ENCODE measurements around the gene ASB6.
"Not testable (repeated sequence)": the region's sequence is repeated elsewhere in the genome, so short reads cannot be mapped to it uniquely, and the experiment has no call there.

ASB6 gene

DNA sequence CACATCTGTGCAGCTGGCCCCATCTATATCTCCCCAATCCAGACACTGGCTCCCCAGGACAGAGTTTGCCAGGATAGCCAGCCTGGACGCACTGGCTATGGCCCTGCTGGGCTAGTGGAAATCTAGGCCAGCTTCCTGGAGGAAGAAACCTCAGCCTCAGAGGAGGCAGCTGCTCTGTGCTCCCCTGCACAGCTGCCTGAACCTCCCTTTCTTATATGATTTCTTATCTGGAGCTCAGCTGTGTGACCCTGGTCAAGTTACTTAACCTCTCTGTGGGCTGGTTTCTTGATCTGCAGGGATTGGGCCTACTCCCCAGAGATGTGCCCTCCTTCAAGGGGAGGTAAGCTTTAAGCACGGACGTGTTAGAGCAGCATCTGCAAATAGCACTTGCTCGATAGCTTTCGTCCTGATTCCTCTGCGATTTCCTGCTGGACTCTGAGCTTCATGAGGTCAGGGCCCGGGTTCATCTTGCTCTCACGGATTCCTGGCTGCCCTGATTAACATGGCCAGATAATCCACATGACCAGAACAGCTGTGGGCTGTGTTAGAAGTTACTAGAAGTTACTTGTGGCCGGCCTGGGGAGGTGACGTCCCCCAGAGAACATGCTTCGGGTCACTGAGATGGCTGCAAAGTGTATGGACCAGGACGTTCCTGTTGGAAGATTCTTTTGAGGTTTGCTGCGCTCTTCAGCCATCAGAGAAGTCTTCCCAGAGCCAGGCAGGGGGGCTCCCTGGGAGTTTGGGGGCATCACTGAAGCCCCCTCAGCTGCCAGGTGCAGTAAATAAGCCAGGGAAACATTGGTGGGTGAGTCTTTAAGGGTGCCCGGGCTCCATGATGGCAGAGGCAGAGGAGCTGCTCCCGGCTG is 35.6 kb downstream of the ASB6 start:
- DNase-seq (ENCODE audit: low read depth), result no peak

DNA sequence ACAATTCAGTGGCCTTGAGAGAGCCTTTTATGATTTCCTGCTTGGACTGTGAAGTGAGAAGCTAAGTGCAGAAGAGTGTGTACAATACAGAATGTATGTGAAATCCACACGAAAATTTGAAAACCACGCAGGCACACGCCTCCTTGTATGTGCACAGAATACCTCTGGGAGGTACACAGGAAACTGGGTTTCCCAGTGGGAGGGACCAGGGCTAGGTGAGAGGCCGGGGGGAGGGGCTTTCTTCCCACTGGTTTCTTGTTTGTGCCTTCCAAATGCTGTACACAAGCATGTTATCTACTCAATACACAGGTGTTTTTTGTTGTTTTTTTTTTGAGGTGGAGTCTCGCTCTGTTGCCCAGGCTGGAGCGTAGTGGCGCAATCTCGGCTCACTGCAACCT is 37.2 kb downstream of the ASB6 start:
- DNase-seq (ENCODE audit: low read depth), result no peak

DNA sequence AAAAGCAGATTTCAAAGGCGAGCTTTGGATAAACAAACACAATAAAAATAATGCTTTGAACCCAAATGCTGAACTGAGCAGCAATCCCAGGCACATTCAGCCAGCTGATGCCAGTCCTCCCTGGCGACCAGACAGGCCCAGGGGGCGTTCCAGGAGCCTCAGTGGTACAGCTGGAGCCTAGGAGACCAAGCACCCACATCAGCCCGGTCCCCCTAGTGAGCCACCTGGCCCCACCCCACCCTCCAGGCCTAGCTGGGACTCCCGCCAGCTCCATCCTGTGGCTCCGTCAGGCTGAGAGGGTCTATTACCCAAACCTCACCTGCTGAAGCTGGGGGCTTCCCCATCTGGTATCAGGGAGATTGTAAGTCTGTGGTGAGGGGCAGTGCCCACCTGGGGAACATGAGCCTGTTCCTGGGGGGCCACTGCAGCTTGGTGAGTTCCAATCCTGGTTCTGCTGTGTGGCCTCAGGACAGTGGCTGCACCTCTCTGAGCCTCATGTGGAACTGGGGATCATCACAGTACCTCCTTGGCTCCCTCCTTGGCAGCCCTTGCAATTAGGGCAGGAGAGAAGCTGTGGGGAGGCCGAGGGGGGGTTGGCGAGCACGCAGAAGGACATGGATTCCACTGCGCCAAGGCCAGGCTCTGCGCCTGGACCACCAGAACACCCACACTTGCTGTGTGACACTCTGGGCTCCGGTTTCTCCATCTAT is 37.7 kb downstream of the ASB6 start:
- no peak for DNase-seq (ENCODE audit: low read depth)

DNA sequence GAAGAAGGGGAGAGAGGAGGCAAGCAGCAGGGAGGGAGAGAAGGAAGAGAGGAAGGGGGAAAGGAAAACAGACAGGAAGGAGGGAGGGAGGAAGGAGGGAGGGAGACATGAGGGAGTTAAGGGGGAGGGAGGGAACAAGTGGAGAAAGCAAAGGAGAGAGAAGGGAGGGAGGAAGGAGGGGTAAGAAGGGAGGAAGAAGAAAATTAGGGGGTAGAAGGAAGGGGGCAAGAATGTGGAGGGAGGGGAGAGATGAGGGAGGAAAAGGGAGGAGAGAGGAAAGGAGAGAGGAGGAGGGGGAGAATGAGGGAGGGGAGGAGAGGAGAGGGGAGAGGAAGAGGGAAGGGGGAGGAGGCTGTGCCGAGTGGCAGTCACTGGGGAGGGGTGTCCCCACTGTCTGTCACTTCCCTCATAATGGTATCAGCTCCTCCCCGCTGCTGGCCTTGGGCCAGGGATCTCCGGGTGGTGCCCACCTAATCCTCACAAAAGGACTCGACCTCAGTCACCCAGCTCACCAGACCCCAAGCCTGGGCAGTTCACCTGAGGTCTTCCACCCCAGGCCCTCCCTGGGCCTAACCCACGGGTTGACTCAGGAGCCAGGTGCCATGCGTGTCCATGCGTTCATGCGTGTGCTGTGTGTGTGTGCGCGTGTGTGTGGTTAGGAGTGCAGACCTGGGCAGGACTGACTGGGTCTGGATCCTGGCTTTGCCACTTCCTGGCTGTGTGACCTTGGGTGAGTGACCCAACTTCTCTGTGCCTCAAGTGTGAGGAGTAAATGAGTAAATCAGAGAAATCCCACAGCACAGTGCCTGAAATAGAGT is 39.1 kb downstream of the ASB6 start:
- DNase-seq (ENCODE audit: low read depth), result no peak

DNA sequence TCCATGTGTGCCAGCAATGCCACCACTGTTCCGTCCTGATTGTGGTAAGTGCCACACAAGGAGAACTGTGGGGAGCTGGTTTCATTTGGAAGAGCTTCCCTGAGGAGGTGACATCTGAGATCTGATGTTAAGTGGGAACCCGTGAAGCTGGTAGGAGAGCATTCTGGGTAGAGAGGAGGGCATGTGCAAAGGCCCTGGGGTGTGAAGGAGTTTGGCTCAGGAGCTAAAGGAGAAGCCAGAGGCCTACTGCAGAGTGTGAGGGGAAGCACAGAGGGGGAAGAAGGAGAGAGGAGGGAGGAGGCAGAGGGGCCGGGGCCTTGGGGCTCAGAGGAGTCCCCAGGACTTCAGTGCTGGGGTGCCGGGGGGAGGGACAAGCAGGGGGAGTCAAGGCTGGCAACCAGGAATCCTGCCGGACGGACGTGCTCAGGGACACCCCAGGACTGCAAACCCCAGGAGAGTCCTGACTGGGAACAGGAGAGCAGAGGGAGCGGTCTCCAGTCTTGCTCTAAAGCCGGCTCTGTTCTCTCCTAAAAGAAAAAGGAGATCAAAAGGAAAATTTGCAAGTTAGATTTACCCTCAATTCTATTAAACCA is 40.8 kb downstream of the ASB6 start:
- DNase-seq (ENCODE audit: low read depth), result no peak

DNA sequence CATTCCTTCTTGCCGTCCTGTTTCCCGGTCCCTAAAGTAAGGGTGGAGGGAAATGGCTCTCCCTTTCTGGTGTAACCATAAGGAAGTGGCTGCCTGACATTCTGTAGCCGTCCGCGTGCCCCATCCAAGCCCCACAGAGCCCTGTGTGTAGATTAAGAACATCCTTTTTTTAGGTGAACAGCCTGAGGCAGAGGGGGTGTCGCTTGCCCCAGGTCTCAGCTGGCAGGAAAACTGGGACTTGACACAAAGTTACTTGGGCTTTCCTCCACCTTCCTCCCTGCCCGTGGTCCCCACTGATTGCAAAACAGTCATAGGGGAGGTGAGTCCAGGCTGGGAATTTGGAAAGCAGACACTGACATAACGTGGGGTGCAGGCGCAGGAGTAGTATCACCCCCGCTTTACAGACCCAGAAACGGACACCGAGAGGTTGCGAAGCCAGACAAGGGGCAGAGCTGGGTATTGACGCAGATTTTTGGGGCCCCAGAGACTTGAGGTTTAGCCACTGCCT is 43.8 kb downstream of the ASB6 start:
- DNase-seq (ENCODE audit: low read depth), result no peak

DNA sequence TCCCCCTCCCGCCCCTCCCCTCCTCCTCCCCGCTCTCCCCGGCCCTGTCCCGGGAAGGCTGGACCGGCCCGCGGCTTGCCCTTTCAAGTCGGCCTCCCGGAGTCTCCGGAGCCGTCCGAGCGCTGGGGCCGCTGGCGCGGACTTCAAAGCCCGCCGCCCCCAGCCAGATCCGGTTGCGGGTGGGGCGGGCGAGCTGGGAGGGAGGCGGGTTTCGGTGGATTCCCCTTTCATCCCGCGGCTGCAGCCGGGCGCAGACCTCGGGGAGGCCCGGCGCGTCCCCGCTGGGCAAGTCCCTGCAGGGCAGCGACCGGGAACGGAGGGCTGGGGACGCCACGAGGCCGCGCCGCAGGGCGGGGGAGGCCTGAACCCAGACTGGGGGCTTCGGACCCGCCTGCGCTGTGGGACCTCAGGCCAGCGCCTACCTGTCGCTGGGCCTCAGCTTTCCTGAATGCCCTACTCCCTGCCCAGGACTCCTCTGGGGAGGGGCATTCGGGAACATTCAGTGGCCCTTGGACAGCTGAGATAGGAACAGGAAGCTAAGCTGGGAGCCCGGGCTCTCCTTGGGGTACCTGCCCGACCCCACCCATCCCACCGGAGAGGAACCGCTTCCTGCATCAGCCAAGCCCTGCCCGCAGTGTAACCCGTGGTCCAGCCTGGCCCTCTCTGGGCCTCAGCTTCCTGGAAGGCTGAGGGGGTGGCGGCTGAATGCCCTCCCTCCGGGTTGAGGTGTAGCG is 44.4 kb downstream of the ASB6 start:
- no peak for DNase-seq (ENCODE audit: low read depth)

DNA sequence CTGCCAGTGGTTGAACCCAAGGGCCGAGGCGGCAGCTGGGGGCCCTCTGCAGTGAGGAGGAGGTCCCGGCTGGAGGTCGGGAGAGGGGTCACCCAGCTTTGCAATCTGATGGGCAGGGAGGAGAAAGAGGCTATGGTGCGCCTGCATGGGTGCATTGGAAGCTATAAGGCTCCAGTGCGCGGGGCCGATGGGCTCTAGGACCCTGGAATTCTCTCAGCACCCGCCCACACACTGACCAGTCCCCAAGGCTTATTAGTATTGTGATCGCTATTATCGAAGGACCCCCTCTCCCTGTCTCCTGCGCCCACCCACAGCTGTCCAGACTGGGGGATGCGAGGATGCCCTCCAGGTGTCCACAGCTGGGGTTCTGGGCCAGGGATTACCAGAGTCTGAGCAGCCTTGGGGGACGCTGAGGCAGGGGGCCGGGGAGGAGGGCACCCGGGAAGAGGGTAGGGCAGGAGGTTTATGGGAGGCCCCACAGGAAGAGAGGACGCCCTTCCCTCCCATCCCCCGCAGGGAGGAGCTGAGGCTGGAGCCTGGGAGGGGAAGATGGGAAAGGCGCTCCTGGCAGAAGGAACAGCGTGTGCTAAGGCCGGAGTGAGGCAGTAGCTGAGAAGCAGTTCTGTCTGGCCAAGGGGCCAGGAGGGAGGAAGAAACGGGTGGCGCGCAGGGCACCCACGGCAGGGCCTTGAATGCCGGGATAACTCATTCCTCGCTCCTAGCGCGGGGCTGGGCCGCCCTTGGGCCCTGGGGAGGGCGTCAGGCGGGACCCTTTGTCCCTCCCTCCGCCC is 45.2 kb downstream of the ASB6 start:
- peak; percentile 78 for DNase-seq (ENCODE audit: low read depth)

DNA sequence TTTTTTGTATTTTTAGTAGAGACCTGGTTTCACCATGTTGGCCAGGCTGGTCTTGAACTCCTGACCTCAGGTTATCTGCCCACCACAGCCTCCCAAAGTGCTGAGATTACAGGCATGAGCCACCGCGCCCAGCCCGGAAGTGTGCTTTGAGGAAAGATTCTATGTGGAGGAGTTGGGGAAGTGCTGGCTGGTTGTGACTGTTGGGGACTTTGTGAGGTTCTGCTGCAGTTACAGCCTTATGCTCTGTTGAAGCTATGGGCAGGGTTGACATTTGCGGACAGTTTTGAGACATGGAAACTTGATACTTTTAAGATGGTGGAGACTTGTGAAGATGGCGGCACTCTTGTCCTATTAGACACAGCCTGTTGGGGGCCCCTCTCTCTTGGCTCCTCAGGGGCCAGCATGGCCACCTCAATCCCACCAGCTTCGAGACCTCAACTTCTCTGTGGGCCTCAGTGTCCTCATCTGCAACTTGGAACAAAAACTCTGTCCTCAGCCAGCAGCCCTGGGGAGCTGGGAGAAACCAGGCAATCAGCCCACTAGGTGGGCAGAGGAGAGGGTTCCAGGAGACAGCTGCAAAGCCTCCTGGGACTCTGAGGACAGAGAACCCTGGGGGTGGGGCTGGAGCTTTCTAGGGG is 45.9 kb downstream of the ASB6 start:
- no peak for DNase-seq (ENCODE audit: low read depth)

DNA sequence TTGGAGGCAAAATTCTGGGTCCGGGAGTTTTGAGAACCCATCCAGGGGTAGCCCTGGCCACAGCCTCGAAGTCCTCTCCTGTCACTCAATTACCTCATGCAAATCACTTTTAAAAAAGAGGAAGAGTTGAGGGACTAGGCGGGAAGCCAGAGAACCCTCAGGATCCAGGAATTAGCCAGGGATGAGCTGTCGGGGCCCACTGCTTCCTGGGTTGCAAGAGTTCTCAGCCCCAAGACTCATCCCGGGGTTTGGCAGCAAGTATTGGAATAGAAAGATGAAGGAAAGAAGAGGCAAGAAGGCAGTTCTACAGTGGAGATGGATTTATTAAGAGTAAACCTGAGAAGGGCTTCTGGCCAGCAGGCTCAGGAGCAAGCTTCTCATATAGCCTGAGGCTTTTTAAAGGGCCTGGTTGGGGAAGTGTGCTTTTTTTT is 46.6 kb downstream of the ASB6 start:
- no peak for DNase-seq (ENCODE audit: low read depth)

DNA sequence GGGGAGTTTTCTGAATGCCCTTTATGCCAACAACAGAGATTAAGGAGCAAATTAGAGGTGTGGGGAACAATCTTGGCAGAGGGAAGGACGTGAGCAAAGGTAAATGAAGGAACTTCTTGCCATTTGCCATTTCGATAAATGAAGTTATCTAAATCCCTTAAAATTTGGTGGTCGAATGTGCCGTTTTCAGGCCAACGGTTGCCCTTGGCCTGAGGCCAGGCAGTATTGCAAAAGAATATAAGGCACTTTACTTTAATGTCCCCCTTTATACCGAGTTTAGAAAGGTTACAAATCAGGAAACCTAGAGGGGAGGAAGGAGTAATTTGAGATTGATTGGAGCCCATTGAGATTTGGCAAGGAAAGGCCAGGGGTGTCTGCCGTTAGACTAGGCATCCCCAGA is 47.3 kb downstream of the ASB6 start:
- no peak for DNase-seq (ENCODE audit: low read depth)

DNA sequence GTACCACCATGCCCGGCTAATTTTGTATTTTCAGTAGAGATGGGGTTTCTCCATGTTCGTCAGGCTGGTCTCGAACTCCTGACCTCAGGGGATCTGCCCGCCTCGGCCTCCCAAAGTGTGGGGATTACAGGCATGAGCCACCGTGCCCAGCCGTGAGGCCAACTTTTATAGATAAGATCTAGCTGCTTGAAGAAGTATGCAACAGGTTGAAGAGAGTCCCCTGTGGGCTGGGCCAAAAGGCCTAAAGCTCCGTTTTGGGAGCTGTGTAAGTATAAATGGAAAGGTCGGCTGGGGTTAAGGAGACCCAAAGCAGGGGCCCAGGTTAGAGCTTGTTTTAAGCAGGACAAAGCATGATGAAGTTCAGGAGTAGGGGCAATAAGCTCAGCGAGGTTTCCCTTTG is 49.2 kb downstream of the ASB6 start:
- DNase-seq (ENCODE audit: low read depth), result not testable (repeated sequence)

DNA sequence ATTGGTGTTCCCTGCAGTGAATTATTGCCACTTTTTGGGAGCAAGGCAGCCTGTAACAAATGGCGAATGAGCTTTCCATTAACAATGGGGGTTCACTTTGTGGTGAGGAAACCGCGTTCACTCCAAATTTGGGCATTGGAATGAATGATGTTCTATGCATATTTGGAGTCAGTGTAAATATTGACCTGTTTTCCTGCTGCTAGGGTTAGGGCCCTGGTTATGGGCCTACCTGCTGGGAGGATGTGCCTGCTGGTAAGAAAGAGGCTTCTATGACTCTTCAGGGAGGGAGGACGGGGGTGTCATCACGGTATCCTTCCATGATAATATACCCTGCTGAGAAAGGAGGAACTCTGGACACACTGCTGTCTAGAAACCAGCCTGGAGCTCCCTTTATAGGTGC is 50.0 kb downstream of the ASB6 start:
- DNase-seq (ENCODE audit: low read depth), result no peak

DNA sequence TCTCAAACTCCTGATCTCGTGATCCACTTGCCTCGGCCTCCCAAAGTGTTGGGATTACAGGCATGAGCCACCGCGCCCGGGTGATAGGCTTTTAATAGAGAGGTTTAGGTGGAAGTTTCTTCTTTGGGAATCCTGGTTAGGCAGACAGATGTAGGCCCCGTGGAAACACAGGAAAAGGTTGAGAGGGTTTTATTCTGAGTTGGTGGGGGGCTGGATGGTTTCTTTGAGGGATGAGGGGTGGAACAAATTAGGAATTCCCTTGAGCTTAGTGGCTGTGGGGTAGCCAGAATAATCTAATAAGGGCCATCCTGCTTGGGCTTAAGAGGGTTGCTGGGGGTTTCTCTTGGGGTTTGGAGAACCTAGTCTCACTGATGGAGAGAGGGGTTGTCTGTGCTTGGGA is 51.5 kb downstream of the ASB6 start:
- DNase-seq (ENCODE audit: low read depth), result no peak

DNA sequence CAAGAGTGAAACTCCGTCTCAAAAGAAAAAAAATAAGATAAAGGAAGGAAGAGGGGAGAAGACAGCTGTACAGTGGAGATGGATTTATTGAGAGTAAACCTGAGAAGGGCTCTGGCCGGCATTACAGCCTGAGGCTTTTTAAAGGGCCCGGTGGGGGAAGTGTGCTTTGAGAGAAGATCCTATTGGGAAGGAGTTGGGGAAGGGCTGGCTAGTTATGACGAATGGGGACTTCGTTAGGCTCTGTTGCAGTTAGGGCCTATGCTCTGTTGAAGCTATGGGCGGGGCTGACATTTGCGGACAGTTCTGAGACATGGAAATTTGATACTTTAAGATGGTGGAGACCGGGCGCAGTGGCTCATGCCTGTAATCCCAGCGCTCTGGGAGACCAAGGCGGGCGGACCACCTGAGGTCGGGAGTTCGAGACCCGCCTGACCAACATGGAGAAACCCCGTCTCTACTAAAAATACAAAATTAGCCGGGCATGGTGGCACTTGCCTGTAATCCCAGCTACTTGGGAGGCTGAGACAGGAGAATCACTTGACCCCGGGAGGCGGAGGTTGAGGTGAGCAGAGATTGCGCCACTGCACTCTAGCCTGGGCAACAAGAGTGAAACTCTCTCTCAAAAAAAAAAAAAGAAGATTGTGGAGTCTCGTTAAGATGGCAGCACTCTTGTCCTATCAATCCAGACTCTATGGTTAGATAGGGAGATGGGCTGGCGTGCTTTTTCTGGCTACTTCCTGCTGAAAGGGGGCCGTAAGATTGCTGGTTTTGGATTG is 54.3 kb downstream of the ASB6 start:
- no peak for DNase-seq (ENCODE audit: low read depth)

DNA sequence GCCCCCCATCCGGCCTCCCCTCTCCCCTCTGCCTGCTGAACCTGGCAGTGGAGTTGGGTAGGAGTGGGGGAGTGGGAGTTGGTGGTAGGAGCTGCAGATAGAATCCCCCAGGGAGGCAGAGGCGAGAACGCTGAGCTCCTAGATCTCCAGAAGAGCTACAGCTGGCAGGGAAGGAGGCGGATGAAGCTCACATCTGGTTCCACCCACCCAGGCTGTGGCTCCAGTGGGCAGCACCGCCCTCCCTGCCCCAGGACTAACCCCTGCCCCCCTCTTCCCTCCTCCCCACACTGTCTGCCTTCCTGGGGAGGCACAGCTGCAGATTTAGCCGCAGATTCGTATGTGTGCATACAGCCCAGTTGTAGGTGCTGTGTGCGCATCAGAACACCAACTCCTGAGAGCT is 55.3 kb downstream of the ASB6 start:
- no peak for DNase-seq (ENCODE audit: low read depth)

DNA sequence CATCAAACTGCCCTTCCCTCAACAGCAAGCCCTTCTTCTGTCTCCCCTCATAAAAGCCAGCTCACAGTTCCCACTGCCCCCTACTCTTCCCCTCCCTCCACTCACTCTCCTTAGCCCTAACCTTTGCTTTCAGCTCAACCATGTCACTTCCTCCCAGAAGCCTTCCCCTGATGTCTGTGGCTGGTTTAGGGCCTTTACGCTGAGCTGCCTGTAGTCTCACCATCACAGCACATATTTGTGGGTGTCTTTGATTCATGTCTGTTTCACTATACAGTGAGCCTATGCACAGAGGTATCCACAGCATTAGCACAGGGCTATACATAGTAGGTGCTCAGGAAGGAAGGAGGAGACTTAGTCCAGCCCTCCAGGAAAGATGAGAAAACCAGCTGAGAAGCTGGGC is 55.7 kb downstream of the ASB6 start:
- no peak for DNase-seq (ENCODE audit: low read depth)

DNA sequence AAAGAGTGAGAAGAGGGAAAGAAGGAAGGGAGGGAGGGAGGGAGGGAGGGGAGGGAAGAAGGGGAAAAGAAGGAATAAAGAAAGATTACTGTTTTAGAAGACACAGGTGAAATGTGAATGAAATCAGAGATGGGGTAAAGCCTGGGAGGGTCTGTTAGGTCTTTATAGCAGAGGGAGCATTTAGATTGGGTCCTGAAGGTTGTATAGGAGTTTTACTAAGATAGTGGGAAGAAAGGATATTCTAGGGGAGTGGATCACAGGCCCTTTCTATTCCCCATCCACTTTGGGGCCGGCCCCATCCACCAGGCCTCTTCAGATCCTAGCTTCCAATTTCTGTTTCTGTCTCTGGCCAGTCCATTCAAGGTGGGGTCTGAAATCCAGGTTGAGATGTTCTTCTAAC is 56.6 kb downstream of the ASB6 start:
- no peak for DNase-seq (ENCODE audit: low read depth)

Data from fibroblast of the conjunctiva (primary cell).